ENCODE data around the gene NHERF1.

NHERF1 gene

DNA sequence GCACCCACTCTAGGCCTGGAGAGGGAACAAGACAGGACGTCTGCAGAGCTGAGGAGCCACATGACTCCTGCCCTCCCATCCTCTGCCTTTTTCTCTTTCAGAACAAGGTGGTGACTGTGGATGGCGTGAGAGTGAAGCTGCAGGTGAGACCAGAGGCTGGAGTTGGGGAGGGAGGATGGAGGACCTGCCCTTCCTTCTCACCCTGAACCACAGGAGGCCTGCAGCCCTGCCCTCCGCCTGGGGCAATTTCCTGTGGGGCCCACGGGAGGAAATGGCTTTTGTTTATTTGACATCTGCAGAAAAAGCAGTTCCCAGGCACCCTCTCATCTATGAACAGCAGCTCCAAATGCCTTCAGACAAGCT is 6.3 kb upstream of the NHERF1 start:
- Histone ChIP-seq H3K4me1 (ENCODE audit: insufficient read depth, low read length) (peaks cover 80% of the 10 kb centered on the region), H3K9ac (ENCODE audit: low read depth, low read length) (peak overlapping the region; percentile 49), H3K4me3 (ENCODE audit: low read depth in 1 of 2, low read length in 2 of 2) (no peak overlapping the region), H3K79me2 (ENCODE audit: insufficient read depth, low read length) (peaks cover 10% of the 10 kb centered on the region), H2AFZ (ENCODE audit: low read depth, low read length) (peak overlapping the region; percentile 9), H3K9me3 (ENCODE audit: insufficient read depth, low read length, severe bottlenecking) (no peaks in the 10 kb centered on the region), H3K27me3 (ENCODE audit: insufficient read depth, low read length, poor library complexity) (no peaks in the 10 kb centered on the region), H4K20me1 (ENCODE audit: insufficient read depth, low read length) (no peaks in the 10 kb centered on the region), H3K4me2 (ENCODE audit: insufficient read depth, low read length) (peak overlapping the region; percentile 49), H3K36me3 (ENCODE audit: insufficient read depth, low read length) (no peaks in the 10 kb centered on the region; the same call in 1 of the 2 replicates), H3K27ac (ENCODE audit: low read length) (peak overlapping the region; percentile 84)
- DNase-seq, result peak; percentile 88
- ATAC-seq (ENCODE audit: insufficient read depth, low read depth), result peak; percentile 45
- TF ChIP-seq EZH2 (IDR thresholded peaks at IDR 0.05; ENCODE audit: borderline replicate concordance, low read depth, low read length, severe bottlenecking), result no peak
- TF ChIP-seq, protein P1, sequence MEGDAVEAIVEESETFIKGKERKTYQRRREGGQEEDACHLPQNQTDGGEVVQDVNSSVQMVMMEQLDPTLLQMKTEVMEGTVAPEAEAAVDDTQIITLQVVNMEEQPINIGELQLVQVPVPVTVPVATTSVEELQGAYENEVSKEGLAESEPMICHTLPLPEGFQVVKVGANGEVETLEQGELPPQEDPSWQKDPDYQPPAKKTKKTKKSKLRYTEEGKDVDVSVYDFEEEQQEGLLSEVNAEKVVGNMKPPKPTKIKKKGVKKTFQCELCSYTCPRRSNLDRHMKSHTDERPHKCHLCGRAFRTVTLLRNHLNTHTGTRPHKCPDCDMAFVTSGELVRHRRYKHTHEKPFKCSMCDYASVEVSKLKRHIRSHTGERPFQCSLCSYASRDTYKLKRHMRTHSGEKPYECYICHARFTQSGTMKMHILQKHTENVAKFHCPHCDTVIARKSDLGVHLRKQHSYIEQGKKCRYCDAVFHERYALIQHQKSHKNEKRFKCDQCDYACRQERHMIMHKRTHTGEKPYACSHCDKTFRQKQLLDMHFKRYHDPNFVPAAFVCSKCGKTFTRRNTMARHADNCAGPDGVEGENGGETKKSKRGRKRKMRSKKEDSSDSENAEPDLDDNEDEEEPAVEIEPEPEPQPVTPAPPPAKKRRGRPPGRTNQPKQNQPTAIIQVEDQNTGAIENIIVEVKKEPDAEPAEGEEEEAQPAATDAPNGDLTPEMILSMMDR (IDR thresholded peaks at IDR 0.05; ENCODE audit: borderline replicate concordance, extremely low read depth, low read length, poor library complexity, severe bottlenecking), result no peak

DNA sequence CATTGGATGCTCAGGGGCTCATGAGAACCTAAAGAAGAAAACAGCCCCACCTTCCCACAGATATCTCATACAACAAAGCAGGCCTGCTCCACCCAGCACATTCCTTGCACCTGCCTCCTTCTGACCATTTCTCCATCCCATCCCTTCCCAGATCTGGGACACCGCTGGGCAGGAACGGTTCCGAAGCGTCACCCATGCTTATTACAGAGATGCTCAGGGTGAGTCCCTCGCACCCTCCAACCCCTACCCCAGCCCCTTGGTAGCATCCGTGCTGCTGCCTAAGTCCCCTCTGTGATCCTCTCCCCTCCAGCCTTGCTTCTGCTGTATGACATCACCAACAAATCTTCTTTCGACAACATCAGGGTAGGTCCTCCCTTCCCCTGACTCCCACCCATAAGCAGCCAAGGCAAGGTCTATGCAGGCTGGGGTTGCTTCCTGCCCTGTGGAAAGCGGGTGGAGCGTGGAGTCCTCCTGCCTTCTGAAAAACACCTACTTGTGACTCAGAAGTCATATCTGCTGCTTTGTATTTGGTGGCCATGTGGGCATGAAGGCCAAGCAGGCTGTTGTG is 5.4 kb upstream of the NHERF1 start:
- H3K4me2 ChIP-seq (ENCODE audit: insufficient read depth, low read length), result peak overlapping the region; percentile 47
- no peak for ATAC-seq (ENCODE audit: insufficient read depth, low read depth)

DNA sequence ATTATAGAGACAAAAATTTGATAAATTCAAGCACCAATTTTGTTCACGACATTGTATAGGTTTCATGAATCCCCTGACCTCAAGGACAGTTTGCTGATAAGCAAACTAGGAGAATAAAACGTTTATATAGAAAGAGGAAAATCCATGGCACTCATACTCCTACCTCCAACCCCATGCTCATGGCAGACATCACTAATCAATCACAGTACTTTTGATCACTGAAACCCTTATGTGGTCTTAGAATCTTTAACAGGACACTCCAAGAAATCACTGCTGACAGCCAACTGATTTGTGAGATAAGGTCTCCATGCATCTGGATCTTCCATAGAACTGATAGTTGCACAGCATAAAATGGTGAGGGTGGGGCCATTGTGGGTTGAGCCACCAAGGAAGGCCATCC is 4.7 kb upstream of the NHERF1 start:
- peaks cover 2% of the 10 kb centered on the region; the same call in 1 of the 2 replicates for H3K36me3 ChIP-seq (ENCODE audit: insufficient read depth, low read length)
- H3K27me3 ChIP-seq (ENCODE audit: insufficient read depth, low read length, poor library complexity), result no peaks in the 10 kb centered on the region
- peaks cover 74% of the 10 kb centered on the region for H3K4me1 ChIP-seq (ENCODE audit: insufficient read depth, low read length)
- peaks cover 22% of the 10 kb centered on the region for H3K79me2 ChIP-seq (ENCODE audit: insufficient read depth, low read length)
- peak overlapping the region; percentile 49; the same call in 1 of the 2 replicates for H3K9ac ChIP-seq (ENCODE audit: low read depth, low read length)
- H3K27ac ChIP-seq (ENCODE audit: low read length), result peak overlapping the region; percentile 89
- ATAC-seq (ENCODE audit: insufficient read depth, low read depth) (no peak), DNase-seq (no peak)
- no peak overlapping the region for H3K4me3 ChIP-seq (ENCODE audit: low read depth in 1 of 2, low read length in 2 of 2)
- TF ChIP-seq, protein P1 (IDR thresholded peaks at IDR 0.05; ENCODE audit: borderline replicate concordance, extremely low read depth, low read length, poor library complexity, severe bottlenecking), result no peak
- TF ChIP-seq EZH2 (IDR thresholded peaks at IDR 0.05; ENCODE audit: borderline replicate concordance, low read depth, low read length, severe bottlenecking), result no peak
- H2AFZ ChIP-seq (ENCODE audit: low read depth, low read length), result no peak overlapping the region
- peaks cover 3% of the 10 kb centered on the region for H4K20me1 ChIP-seq (ENCODE audit: insufficient read depth, low read length)
- no peaks in the 10 kb centered on the region for H3K9me3 ChIP-seq (ENCODE audit: insufficient read depth, low read length, severe bottlenecking)
- no peak overlapping the region for H3K4me2 ChIP-seq (ENCODE audit: insufficient read depth, low read length)

More for the DNA sequence above, 5.4 kb upstream of the NHERF1 start:
- Histone ChIP-seq H3K4me1 (ENCODE audit: insufficient read depth, low read length) (peaks cover 80% of the 10 kb centered on the region), H3K4me3 (ENCODE audit: low read depth in 1 of 2, low read length in 2 of 2) (peak overlapping the region in 1 of 2 experiments; percentile 28; a peak in 1 of 4 replicates), H3K9me3 (ENCODE audit: insufficient read depth, low read length, severe bottlenecking) (no peaks in the 10 kb centered on the region), H4K20me1 (ENCODE audit: insufficient read depth, low read length) (no peaks in the 10 kb centered on the region), H3K36me3 (ENCODE audit: insufficient read depth, low read length) (no peaks in the 10 kb centered on the region; the same call in 1 of the 2 replicates), H3K79me2 (ENCODE audit: insufficient read depth, low read length) (peaks cover 17% of the 10 kb centered on the region), H2AFZ (ENCODE audit: low read depth, low read length) (no peak overlapping the region), H3K27me3 (ENCODE audit: insufficient read depth, low read length, poor library complexity) (no peaks in the 10 kb centered on the region), H3K27ac (ENCODE audit: low read length) (peak overlapping the region; percentile 89), H3K9ac (ENCODE audit: low read depth, low read length) (peak overlapping the region; percentile 49)
- peak; percentile 54 for DNase-seq
- TF ChIP-seq, protein P1 (IDR thresholded peaks at IDR 0.05; ENCODE audit: borderline replicate concordance, extremely low read depth, low read length, poor library complexity, severe bottlenecking), result no peak
- no peak for TF ChIP-seq EZH2 (IDR thresholded peaks at IDR 0.05; ENCODE audit: borderline replicate concordance, low read depth, low read length, severe bottlenecking)
